ENCODE measurements around the gene PPP2R2B.

PPP2R2B gene

GRCh38 chr5:146878476-146879172 lies at the start of gene PPP2R2B:
PPP2R2B (minus strand) TSS chr5:146878757.
- peak; percentile 39 for DNase-seq

GRCh38 chr5:146924132-146924531 lies 45.6 kb upstream of the PPP2R2B start:
- no peak for DNase-seq

- DNase-seq: no peak
Measured at GRCh38 chr5:146921225-146921624, 42.7 kb upstream of the PPP2R2B start.

- DNase-seq: no peak
Measured at GRCh38 chr5:146920351-146920881, 41.9 kb upstream of the PPP2R2B start.

GRCh38 chr5:146919304-146919703 lies 40.7 kb upstream of the PPP2R2B start:
- DNase-seq: no peak

GRCh38 chr5:146917931-146918330 lies 39.4 kb upstream of the PPP2R2B start:
- DNase-seq: no peak

- no peak for DNase-seq
Measured at GRCh38 chr5:146912874-146913273, 34.3 kb upstream of the PPP2R2B start.

- DNase-seq: no peak
Measured at GRCh38 chr5:146910239-146910638, 31.7 kb upstream of the PPP2R2B start.

GRCh38 chr5:146909255-146910068 lies 30.9 kb upstream of the PPP2R2B start:
- DNase-seq: no peak

GRCh38 chr5:146906803-146907202 lies 28.2 kb upstream of the PPP2R2B start:
- no peak for DNase-seq

GRCh38 chr5:146904890-146905289 lies 26.3 kb upstream of the PPP2R2B start:
- no peak for DNase-seq

- no peak for DNase-seq
Measured at GRCh38 chr5:146903789-146904188, 25.2 kb upstream of the PPP2R2B start.

GRCh38 chr5:146902471-146902870 lies 23.9 kb upstream of the PPP2R2B start:
- no peak for DNase-seq

- no peak for DNase-seq
Measured at GRCh38 chr5:146897061-146897460, 18.5 kb upstream of the PPP2R2B start.

GRCh38 chr5:146894753-146895521 lies 16.4 kb upstream of the PPP2R2B start:
- no peak for DNase-seq

- DNase-seq: no peak
Measured at GRCh38 chr5:146893991-146894390, 15.4 kb upstream of the PPP2R2B start.

- DNase-seq: no peak
Measured at GRCh38 chr5:146892231-146892630, 13.7 kb upstream of the PPP2R2B start.

GRCh38 chr5:146891511-146891910 lies 13.0 kb upstream of the PPP2R2B start:
- DNase-seq: no peak

GRCh38 chr5:146890731-146891440 lies 12.3 kb upstream of the PPP2R2B start:
- DNase-seq: no peak

GRCh38 chr5:146890066-146890465 lies 11.5 kb upstream of the PPP2R2B start:
- DNase-seq: no peak

GRCh38 chr5:146889169-146889568 lies 10.6 kb upstream of the PPP2R2B start:
- DNase-seq: no peak

- no peak for DNase-seq
Measured at GRCh38 chr5:146888351-146888978, 9.9 kb upstream of the PPP2R2B start.

Measured in CD4-positive, alpha-beta T cell treated with Interferon gamma for 1 hour (primary cell).